GM19238 (cell line): Measurements from ENCODE around the gene INPP5A.
"Not testable (repeated sequence)": the region's sequence is repeated elsewhere in the genome, so short reads cannot be mapped to it uniquely, and the experiment has no call there.

Experiments used
- DNase-seq: peaks from one replicate; pipeline ENCODE4 v3.0.0; 2011; ENCODE audit warnings: low spot score; ENCODE audit not compliant: insufficient read length

INPP5A gene

GRCh38 chr10:132547421-132547861 lies 9.9 kb downstream of the INPP5A start:
- no peak for DNase-seq

DNA sequence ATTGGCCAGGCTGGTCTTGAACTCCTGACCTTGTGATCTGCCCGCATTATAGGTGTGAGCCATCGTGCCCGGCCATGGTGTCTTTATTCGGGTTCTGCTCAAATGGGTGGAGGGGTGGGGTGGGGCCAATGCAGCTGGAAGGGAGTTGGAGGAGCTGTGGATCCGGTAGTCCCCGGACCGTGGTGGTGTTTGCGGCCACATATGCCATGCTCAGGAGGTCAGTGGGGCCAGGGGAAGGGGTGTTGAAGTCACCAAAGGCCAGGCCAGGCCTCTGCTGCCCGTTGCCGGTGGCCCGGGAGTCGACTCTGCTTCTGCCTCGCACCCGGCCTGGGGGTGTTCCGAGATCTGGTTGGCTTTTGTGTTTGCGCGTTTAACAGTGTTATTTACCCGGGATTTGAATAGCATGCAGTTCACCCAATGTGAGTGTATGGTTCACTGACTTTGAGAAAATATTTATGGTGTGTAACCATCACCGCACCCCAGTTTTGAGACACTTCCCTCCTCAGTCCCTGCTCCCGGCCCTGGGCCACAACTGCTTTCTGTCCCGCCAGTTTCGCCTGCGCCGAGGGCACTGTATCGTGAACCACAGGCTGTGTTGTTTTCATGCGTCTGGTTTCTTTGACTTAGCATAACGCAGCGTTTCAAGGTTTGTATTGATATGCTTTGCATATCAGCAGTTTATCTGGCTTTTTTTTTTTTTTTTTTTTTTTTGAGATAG lies 10.7 kb downstream of the INPP5A start:
- no peak for DNase-seq

- no peak for DNase-seq
Observed at GRCh38 chr10:132548869-132549268, 11.3 kb downstream of the INPP5A start.

DNA sequence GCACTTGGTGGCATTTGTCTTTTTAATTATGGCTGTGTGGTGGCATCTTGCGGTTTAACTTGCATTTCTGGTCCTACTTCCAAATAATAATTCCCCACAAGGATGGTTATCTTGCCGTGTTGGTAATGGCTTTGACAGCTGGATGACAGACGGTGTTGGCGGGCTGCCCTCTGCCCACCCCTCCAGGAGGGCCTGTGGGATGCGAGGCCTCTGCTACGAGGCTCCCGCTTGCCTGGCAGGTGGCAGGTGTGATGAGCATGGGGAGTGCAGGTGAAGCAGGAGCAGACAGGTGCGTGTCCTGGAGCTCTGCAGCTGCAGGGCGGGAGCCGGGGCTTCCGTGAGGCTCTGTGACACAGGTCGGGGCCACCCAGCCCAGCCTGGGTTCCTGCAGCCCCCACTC lies 11.8 kb downstream of the INPP5A start:
- no peak for DNase-seq

DNA sequence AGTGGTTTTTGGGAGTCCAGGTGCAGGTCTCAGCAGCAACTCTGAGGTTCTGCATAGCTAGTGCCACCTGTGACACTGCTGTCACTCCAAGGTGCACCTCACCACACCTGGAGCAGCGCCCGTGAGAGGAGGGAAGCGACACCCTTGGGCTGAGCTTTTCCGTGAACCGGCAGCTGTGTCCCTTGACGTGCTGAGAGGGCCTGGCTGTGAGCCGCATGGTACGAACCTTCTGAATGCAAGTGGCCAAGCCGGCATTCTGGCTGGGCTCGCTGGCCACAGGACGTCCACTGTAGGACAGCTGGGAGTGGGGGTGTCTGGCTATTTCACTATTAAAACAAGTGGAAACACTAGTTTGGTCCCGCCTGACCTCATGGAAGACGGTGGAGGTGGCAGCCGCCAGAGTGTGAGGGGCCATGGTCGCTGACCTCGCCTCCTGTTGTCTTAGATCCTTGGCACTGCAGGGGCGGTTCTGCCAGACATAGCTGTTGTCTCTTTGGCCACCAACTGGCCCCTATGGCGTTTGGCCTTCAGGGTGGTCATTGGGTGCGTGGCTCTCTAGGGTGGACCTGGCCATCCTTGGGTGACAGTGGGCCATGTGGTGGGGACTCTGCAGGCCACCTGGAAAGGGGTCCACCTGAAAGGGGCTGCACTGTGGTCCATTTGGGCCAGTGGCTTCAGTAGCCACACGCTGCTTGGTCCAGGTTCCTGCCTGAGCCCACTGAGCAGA lies 12.9 kb downstream of the INPP5A start:
- no peak for DNase-seq

GRCh38 chr10:132551093-132551807 lies 13.7 kb downstream of the INPP5A start:
- no peak for DNase-seq

DNA sequence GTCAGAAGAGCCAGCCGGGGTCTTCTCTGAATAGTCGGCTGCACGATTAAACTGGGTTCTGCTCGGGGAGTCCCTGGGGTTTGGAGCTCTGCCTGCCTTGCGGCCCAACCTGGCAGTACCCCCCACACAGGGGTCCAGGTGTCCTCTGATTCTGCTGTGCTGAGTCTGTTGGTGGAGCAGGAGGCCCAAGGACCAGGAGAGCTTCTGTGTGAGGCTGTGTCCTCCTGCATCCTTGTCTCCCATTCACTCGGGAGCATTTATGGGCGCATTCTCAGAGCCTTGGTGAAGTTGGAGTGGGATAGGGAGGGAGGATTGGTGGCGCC lies 14.2 kb downstream of the INPP5A start:
- DNase-seq: no peak

DNA sequence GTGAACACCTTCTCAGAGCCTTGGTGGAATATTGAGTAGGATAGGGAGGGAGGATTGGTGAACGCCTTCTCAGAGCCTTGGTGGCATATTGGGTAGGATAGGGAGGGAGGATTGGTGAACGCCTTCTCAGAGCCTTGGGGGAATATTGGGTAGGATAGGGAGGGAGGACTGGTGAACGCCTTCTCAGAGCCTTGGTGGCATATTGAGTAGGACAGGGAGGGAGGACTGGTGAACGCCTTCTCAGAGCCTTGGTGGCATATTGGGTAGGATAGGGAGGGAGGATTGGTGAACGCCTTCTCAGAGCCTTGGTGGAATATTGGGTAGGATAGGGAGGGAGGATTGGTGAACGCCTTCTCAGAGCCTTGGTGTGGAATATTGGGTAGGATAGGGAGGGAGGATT lies 15.0 kb downstream of the INPP5A start:
- not testable (repeated sequence) for DNase-seq

- DNase-seq: not testable (repeated sequence)
Observed at GRCh38 chr10:132553568-132553967, 16.0 kb downstream of the INPP5A start.

DNA sequence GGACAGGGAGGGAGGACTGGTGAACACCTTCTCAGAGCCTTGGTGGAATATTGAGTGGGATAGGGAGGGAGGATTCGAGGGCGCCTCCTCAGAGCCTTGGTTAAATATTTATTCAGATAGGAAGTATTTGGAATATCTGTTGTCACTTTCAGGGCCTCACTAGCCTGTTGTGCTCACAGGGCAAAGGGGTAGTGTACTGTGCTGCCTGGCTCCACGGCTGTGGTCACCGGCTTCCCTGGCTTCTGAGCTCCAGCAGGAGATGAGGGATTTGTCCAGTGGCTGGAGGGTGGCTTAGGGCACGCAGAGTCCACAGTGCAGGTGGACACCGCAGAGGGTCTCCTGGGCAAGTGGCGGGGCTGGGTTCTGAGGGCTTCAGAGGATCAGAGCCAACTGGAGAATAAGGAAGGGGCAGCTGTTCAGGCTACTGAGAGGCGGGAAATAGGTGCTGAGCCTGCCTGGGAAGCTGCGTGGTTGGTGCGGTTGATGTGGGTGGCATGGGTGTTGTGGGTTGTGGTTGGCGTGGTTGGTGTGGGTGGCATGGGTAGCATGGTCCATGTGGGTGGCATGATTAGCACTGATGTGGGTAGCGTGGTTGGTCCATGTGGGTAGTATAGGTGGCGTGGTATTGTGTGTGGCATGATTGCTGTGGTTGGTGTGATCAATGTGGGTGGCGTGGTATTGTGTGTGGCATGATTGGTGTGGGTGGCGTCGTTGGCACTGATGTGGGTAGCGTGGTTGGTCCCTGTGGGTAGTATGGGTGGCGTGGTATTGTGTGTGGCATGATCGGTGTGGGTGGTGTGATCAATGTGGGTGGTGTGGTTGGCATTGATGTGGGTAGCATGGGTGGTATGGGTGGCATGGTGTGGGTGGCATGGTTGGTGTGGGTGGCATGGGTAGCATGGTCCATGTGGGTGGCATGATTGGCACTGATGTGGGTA lies 16.7 kb downstream of the INPP5A start:
- no peak for DNase-seq

DNA sequence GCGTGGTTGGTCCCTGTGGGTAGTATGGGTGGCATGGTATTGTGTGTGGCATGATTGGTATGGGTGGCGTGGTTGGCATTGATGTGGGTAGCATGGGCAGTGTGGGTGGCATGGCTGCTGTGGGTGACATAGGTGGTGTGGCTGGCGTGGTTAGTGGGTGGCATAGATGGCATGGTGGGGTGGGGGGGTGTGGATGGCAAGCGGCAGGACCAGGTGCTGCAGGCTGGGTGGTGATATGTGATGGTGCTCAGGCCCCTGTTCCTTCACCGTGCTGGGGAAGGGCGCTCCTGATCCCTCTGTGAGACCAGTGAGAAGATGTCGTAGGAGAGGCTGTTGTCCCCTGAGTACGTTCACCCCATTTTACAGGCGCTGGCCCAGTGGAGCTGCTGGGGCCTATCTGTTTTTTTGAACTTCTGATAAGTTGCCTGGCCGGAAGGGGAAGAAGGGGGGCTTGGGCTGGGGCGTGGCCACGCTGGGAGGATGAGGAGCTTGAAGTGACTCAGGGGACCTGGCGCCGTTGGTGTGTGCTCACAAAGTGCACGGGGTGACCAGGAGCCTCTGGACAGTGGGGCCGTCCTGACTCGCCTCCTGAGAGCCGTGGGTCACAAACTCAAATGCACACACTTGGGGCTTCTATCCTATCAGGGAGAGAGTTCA lies 17.5 kb downstream of the INPP5A start:
- DNase-seq: no peak

- no peak for DNase-seq
Observed at GRCh38 chr10:132555648-132556575, 18.3 kb downstream of the INPP5A start.

DNA sequence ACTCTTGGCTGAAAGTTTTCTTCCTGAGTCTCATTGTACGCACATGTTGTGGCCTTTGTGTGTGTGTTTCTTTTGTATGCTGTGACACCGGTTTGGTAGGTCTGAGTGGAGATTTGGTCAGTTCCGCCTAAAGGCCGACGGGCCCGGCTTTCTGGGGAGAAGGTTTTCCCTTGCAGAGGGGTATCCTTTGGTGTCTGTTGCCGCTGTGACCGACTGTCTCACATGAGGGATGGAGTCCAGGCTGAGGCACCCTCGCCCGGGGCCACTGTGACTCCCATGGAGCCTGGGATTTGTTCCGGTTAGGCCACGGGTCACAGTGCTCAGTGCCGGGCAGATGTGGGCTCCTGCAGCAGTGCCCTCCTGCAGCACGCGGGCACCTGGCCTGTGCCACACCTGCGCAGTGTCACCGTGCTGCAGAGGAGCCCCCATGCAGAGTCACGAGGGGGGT lies 19.4 kb downstream of the INPP5A start:
- no peak for DNase-seq

DNA sequence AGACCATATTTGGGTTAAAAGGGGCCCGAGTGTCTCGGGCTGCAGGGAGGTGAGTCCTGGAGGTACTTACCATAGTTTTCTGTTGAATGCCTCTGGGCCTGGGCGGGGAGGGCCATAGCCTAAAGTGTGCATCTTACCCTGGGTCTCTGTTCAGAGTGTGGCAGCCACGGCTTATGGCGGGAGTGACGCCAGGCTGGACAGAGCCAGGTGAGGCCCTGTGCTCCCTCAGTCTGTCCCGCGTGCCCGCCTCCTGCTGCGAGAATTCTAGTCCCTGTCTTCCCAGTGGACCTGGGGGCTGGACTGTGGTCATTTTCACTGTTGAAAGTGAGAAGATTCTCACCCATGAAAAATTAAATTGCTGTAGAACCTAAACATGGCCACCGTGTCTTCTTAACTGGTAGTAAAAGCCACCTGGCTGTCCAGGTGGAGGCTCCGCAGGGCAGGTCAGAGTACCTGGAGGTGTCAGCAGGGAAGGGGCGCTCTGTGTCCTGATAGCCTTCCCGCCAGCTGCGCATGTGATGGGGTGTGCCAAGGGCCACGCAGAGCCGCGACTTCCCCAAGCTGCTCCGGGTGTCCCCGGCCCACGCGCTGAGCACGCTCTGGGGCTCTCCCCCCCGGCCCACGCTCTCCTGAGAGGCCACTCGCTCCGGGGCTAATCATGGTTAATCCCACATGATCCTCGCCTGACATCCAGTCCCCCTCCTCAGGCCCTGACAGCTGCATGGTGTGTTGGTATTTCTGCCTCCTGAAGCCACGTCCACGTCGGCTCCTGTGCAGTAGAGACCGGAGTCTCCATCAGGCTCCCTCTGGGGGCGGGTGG lies 20.3 kb downstream of the INPP5A start:
- no peak for DNase-seq

GRCh38 chr10:132558516-132559413 lies 21.2 kb downstream of the INPP5A start:
- DNase-seq: no peak

DNA sequence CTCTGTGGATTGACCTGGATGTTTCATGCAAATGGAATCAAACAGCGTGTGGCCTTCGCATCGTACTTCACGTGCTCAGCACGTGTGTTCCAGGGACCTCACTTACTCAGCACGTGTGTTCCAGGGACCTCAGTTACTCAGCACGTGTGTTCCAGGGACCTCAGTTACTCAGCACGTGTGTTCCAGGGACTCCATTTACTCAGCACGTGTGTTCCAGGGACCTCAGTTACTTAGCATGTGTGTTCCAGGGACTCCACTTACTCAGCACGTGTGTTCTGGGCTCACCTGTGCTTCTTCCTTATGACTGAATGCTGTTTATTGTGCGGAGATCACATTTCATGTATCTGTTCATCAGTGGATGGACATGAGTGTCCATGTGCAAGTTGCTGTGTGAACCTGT lies 22.0 kb downstream of the INPP5A start:
- DNase-seq: no peak

GRCh38 chr10:132560241-132560731 lies 22.7 kb downstream of the INPP5A start:
- DNase-seq: no peak
